ENCODE measurements around the gene SAP30.

Gene SAP30

GRCh38 chr4:173415092-173415491 lies 44.3 kb downstream of the SAP30 start:
- TF ChIP-seq GATA2 (IDR thresholded peaks at IDR 0.05; ENCODE audit: low read depth, low read length) (no peak), GATA3 (IDR thresholded peaks at IDR 0.05; ENCODE audit: low read depth, low read length) (no peak)

GRCh38 chr4:173415885-173416653 lies 45.3 kb downstream of the SAP30 start:
- no peak for TF ChIP-seq GATA2 (IDR thresholded peaks at IDR 0.05; ENCODE audit: low read depth, low read length)
- no peak for TF ChIP-seq GATA3 (IDR thresholded peaks at IDR 0.05; ENCODE audit: low read depth, low read length)

DNA sequence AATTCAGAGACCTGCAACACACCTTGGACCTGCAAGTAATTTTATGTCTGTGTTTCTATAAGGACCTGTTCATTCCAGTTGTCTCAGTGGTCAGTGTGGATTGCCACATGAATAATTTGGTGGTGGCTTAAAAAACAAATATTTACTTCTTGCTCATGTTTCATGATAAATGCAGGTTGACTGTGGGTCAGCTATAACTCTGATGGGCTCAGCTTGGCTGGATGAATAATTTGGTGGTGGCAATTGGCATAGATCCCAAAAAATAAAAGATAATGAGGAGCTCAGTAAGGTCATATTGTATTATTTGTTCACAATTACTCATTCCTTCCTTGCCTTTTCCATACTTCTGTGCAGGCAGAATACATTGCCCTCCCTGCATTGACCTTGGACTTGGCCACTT lies 47.1 kb downstream of the SAP30 start:
- TF ChIP-seq GATA3 (IDR thresholded peaks at IDR 0.05; ENCODE audit: low read depth, low read length) = no peak
- no peak for TF ChIP-seq GATA2 (IDR thresholded peaks at IDR 0.05; ENCODE audit: low read depth, low read length)

GRCh38 chr4:173418639-173419038 lies 47.9 kb downstream of the SAP30 start:
- TF ChIP-seq GATA2 (IDR thresholded peaks at IDR 0.05; ENCODE audit: low read depth, low read length) = no peak
- TF ChIP-seq GATA3 (IDR thresholded peaks at IDR 0.05; ENCODE audit: low read depth, low read length) = no peak

DNA sequence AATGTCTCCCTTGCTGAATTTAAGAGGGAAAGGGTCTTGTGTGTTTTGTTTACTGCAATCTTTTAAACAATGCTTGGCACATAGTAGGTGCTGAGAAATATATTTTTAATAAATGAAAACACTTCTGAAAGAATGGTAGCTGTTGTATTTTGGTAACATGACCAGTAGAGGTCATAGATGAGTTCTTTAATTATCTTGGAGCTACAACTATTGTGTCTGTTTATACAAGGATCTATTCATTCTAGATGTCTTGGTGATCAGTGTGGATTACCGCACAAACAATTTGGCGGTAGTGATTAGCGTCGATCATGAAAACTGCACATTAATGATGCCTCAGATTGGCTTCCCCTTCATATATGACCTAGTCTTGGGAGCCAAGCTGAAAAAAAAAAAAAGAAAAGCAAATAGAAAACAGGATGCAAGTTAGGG lies 49.6 kb downstream of the SAP30 start:
- TF ChIP-seq GATA3 (IDR thresholded peaks at IDR 0.05; ENCODE audit: low read depth, low read length) (no peak), GATA2 (IDR thresholded peaks at IDR 0.05; ENCODE audit: low read depth, low read length) (no peak)

GRCh38 chr4:173420801-173421200 lies 50.0 kb downstream of the SAP30 start:
- TF ChIP-seq GATA2 (IDR thresholded peaks at IDR 0.05; ENCODE audit: low read depth, low read length) (no peak), GATA3 (IDR thresholded peaks at IDR 0.05; ENCODE audit: low read depth, low read length) (no peak)

DNA sequence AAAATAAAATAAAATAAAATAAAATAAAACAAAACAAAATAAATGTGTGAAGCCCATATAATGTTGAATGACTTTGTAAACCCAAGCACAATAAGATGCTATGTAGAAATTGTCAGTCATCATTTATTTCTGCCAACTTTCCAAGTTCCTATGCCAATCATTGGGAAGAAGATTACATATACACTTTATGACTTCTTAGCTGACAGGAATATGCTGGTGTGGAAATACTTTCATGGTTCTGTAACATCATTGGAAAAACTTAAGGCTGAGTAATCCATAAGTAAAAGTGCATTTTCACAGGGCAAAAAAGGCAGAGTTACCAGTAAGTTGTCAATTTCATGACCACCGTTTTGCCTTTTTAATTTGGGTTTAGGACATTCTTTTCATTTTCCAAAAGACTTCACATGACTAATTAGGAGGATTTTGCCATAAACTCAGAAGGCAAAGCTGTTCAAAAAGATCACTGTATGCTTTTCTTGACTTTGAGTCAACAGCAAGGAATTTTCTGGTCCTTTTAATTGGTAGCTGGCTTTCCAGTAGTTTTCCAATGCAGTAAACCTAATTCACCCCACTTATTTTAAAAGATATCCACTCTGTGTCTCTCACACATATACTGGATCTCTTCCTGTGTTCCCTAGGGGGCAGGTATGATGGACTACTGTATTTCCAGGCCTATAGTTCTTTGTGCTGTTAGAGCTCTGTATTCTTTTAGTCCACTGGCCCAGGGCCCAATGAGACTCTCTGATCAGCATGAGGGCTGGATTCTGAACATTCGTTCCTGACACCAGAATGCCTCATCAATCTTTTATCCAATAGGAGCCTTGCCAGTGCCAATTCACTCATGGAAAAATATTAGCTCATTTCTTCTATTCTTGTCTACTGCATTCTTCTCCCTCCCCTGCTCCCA lies 54.4 kb downstream of the SAP30 start:
- no peak for TF ChIP-seq GATA2 (IDR thresholded peaks at IDR 0.05; ENCODE audit: low read depth, low read length)
- TF ChIP-seq GATA3 (IDR thresholded peaks at IDR 0.05; ENCODE audit: low read depth, low read length) = no peak

GRCh38 chr4:173426064-173426463 lies 55.3 kb downstream of the SAP30 start:
- no peak for TF ChIP-seq GATA3 (IDR thresholded peaks at IDR 0.05; ENCODE audit: low read depth, low read length)
- no peak for TF ChIP-seq GATA2 (IDR thresholded peaks at IDR 0.05; ENCODE audit: low read depth, low read length)

Measured in SH-SY5Y (cell line).